ENCODE measurements around the gene SOS1.

DNA sequence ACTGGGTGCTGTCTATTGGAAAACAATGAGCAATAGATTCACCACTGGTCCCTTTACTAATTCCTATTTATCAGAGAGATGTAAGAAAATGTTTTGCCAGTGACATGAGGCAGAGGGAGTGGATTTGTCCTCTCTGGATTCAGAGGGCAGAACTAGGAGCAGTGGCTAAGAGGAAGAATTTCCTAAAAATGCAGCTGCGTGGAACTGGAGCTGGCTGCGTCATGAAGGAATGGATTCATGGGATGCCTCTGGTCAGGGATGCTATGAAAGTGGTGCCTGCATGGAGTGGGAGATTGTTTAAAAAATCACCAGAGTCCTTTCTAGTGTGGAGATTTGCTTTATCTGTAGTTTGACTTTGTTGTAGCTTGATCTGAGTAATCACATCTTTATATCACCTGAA is 152.8 kb downstream of the SOS1 start:
- no peak for TF ChIP-seq CTCF (IDR thresholded peaks at IDR 0.05; ENCODE audit: low read depth, low read length)
- TF ChIP-seq EZH2phosphoT487 (IDR thresholded peaks at IDR 0.05; ENCODE audit: low read depth): no peak

Data from OCI-LY3 (cell line).